ENCODE data around the gene NR6A1.

GRCh38 chr9:124774129-124774978, 3.2 kb upstream of the NR6A1 start:
- TF ChIP-seq CTCF (IDR thresholded peaks at IDR 0.05; ENCODE audit: poor library complexity, severe bottlenecking), result peak; percentile 83
- TF ChIP-seq POLR2AphosphoS5 (IDR thresholded peaks at IDR 0.05), result no peak
- no peak for TF ChIP-seq EZH2 (IDR thresholded peaks at IDR 0.05; ENCODE audit: borderline replicate concordance, insufficient read depth, low read length, poor library complexity, severe bottlenecking)
